GF-D8 (cell line): Measurements from ENCODE around the gene F12.

ENCODE experiments used
- DNase-seq: peaks from one replicate; lab custom pipeline; 2025; lab: John Stamatoyannopoulos, UW

Gene F12

DNA sequence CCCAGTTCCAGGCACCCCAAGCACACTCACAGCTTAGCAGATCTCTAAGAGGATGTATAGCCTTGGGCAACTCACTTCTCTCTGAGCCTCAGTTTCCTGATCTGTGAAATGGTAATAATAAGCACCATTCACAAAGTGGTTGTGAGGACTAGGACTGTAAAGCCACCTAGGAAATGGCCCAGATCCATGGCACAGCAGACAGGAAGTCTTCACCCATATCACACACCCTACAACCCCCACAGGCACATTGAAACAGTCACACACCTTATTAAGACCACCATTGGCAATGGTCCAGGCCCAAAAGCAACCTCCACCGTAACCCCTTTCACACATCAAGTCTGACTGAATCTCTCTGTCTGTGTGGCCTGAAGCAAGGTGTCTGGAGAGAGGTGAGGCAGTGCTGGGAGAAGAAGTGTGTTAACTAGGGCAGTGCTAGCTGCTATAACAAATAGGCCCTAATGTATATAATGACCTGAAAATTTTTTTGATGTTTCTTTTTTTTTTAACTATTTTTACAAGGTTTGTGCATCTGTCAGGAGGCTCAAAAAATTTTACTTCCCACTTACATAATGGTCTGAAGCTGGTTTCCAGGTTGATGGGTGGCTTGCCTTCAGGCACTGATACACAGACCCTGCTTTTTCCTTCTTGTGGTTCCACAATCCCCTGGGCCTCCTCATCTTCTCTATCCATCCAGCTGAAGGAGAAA lies 54.0 kb downstream of the F12 start:
- DNase-seq = no peak

GRCh38 chr5:177354711-177355110 lies 54.7 kb downstream of the F12 start:
- DNase-seq = no peak

- DNase-seq = no peak
Observed at GRCh38 chr5:177354256-177354655, 55.1 kb downstream of the F12 start.

DNA sequence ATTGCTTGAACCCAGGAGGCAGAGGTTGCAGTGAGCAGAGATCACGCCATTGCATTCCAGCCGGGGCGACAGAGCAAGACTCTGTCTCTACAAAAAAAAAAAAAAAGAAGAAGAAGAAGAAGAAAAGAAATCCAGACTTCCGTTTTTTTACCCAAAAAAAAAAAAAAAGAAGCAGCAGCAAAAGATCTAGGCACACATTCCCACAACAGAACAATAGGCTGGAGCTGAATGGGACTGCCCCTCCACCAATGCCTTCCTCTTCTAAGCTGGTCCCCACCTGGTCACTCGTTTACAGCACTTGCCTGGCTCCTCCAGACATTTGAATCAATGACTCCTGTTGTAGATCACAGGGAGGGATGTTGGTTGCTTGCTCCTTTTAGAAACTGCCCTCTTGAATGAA lies 56.3 kb downstream of the F12 start:
- DNase-seq = no peak
